Measurements from ENCODE around the gene TGFB3.

TGFB3 gene

GRCh38 chr14:75979071-75979571, 2.7 kb downstream of the TGFB3 start:
- Mint-ChIP-seq H3K4me1 (ENCODE audit: low read depth) (peaks cover 42% of the 10 kb centered on the region), H3K9me3 (no peaks in the 10 kb centered on the region), H3K27ac (no peak overlapping the region), H3K36me3 (ENCODE audit: low read depth) (no peaks in the 10 kb centered on the region), H3K27me3 (no peaks in the 10 kb centered on the region), H3K4me3 (peak overlapping the region; percentile 48)

- Mint-ChIP-seq H3K4me1 (ENCODE audit: low read depth) (peaks cover 42% of the 10 kb centered on the region), H3K9me3 (no peaks in the 10 kb centered on the region), H3K36me3 (ENCODE audit: low read depth) (no peaks in the 10 kb centered on the region), H3K27me3 (no peaks in the 10 kb centered on the region), H3K27ac (no peak overlapping the region), H3K4me3 (no peak overlapping the region)
Observed at GRCh38 chr14:75978249-75978731, 3.5 kb downstream of the TGFB3 start.

GRCh38 chr14:75977582-75977943, 4.2 kb downstream of the TGFB3 start:
- H3K4me1 Mint-ChIP-seq (ENCODE audit: low read depth) = peaks cover 36% of the 10 kb centered on the region
- H3K9me3 Mint-ChIP-seq = no peaks in the 10 kb centered on the region
- H3K36me3 Mint-ChIP-seq (ENCODE audit: low read depth) = no peaks in the 10 kb centered on the region
- H3K27me3 Mint-ChIP-seq = no peaks in the 10 kb centered on the region
- no peak overlapping the region for H3K27ac Mint-ChIP-seq
- H3K4me3 Mint-ChIP-seq = no peak overlapping the region

- no peaks in the 10 kb centered on the region for H3K9me3 Mint-ChIP-seq
- H3K36me3 Mint-ChIP-seq (ENCODE audit: low read depth) = no peaks in the 10 kb centered on the region
- no peaks in the 10 kb centered on the region for H3K27me3 Mint-ChIP-seq
- no peak overlapping the region for H3K4me3 Mint-ChIP-seq
- no peak overlapping the region for H3K27ac Mint-ChIP-seq
- peaks cover 36% of the 10 kb centered on the region for H3K4me1 Mint-ChIP-seq (ENCODE audit: low read depth)
Observed at GRCh38 chr14:75976826-75977581, 4.8 kb downstream of the TGFB3 start.

- Mint-ChIP-seq H3K27me3 (no peaks in the 10 kb centered on the region), H3K4me3 (no peak overlapping the region), H3K27ac (no peak overlapping the region), H3K36me3 (ENCODE audit: low read depth) (no peaks in the 10 kb centered on the region), H3K9me3 (no peaks in the 10 kb centered on the region), H3K4me1 (ENCODE audit: low read depth) (no peaks in the 10 kb centered on the region)
Observed at GRCh38 chr14:75972801-75973421, 8.9 kb downstream of the TGFB3 start.

GRCh38 chr14:75971509-75971908, 10.3 kb downstream of the TGFB3 start:
- Mint-ChIP-seq H3K36me3 (ENCODE audit: low read depth) (peaks cover under 1% of the 10 kb centered on the region), H3K27me3 (no peaks in the 10 kb centered on the region), H3K4me3 (no peak overlapping the region)

GRCh38 chr14:75970989-75971388, 10.8 kb downstream of the TGFB3 start:
- Mint-ChIP-seq H3K27me3 (no peaks in the 10 kb centered on the region), H3K36me3 (ENCODE audit: low read depth) (peaks cover 6% of the 10 kb centered on the region), H3K9me3 (no peaks in the 10 kb centered on the region), H3K27ac (no peak overlapping the region), H3K4me1 (ENCODE audit: low read depth) (no peaks in the 10 kb centered on the region), H3K4me3 (no peak overlapping the region)

More at GRCh38 chr14:75971509-75971908, 10.3 kb downstream of the TGFB3 start:
- Mint-ChIP-seq H3K9me3 (no peaks in the 10 kb centered on the region), H3K27ac (no peak overlapping the region), H3K4me1 (ENCODE audit: low read depth) (no peaks in the 10 kb centered on the region)

- H3K27ac Mint-ChIP-seq = no peak overlapping the region
- peaks cover 13% of the 10 kb centered on the region for H3K36me3 Mint-ChIP-seq (ENCODE audit: low read depth)
- no peaks in the 10 kb centered on the region for H3K27me3 Mint-ChIP-seq
- no peaks in the 10 kb centered on the region for H3K9me3 Mint-ChIP-seq
- H3K4me3 Mint-ChIP-seq = no peak overlapping the region
- no peaks in the 10 kb centered on the region for H3K4me1 Mint-ChIP-seq (ENCODE audit: low read depth)
Observed at GRCh38 chr14:75969891-75970290, 11.9 kb downstream of the TGFB3 start.

GRCh38 chr14:75969126-75969525, 12.7 kb downstream of the TGFB3 start:
- Mint-ChIP-seq H3K9me3 (no peaks in the 10 kb centered on the region), H3K4me1 (ENCODE audit: low read depth) (no peaks in the 10 kb centered on the region), H3K27ac (no peak overlapping the region), H3K27me3 (no peaks in the 10 kb centered on the region), H3K4me3 (no peak overlapping the region), H3K36me3 (ENCODE audit: low read depth) (peaks cover 13% of the 10 kb centered on the region)

GRCh38 chr14:75968456-75968855, 13.3 kb downstream of the TGFB3 start:
- Mint-ChIP-seq H3K4me1 (ENCODE audit: low read depth) (no peaks in the 10 kb centered on the region), H3K4me3 (no peak overlapping the region), H3K27me3 (no peaks in the 10 kb centered on the region), H3K9me3 (no peaks in the 10 kb centered on the region), H3K27ac (no peak overlapping the region), H3K36me3 (ENCODE audit: low read depth) (peaks cover 13% of the 10 kb centered on the region)

GRCh38 chr14:75967866-75968265, 13.9 kb downstream of the TGFB3 start:
- H3K4me1 Mint-ChIP-seq (ENCODE audit: low read depth) = no peaks in the 10 kb centered on the region
- H3K4me3 Mint-ChIP-seq = no peak overlapping the region
- no peak overlapping the region for H3K27ac Mint-ChIP-seq
- no peaks in the 10 kb centered on the region for H3K27me3 Mint-ChIP-seq
- no peaks in the 10 kb centered on the region for H3K9me3 Mint-ChIP-seq
- peaks cover 13% of the 10 kb centered on the region for H3K36me3 Mint-ChIP-seq (ENCODE audit: low read depth)

- no peak overlapping the region for H3K4me3 Mint-ChIP-seq
Observed at GRCh38 chr14:75961662-75962061, 20.1 kb downstream of the TGFB3 start.

GRCh38 chr14:75960231-75960630, 21.6 kb downstream of the TGFB3 start:
- Mint-ChIP-seq H3K4me1 (ENCODE audit: low read depth) (peaks cover 5% of the 10 kb centered on the region), H3K4me3 (no peak overlapping the region), H3K9me3 (no peaks in the 10 kb centered on the region), H3K27me3 (no peaks in the 10 kb centered on the region), H3K27ac (no peak overlapping the region), H3K36me3 (ENCODE audit: low read depth) (no peaks in the 10 kb centered on the region)

More at GRCh38 chr14:75961662-75962061, 20.1 kb downstream of the TGFB3 start:
- H3K9me3 Mint-ChIP-seq = no peaks in the 10 kb centered on the region
- no peak overlapping the region for H3K27ac Mint-ChIP-seq
- H3K4me1 Mint-ChIP-seq (ENCODE audit: low read depth) = peaks cover 5% of the 10 kb centered on the region
- peaks cover 13% of the 10 kb centered on the region for H3K36me3 Mint-ChIP-seq (ENCODE audit: low read depth)
- no peaks in the 10 kb centered on the region for H3K27me3 Mint-ChIP-seq

- H3K4me3 Mint-ChIP-seq = no peak overlapping the region
- no peaks in the 10 kb centered on the region for H3K36me3 Mint-ChIP-seq (ENCODE audit: low read depth)
- no peaks in the 10 kb centered on the region for H3K9me3 Mint-ChIP-seq
- H3K27me3 Mint-ChIP-seq = no peaks in the 10 kb centered on the region
- peaks cover 5% of the 10 kb centered on the region for H3K4me1 Mint-ChIP-seq (ENCODE audit: low read depth)
- H3K27ac Mint-ChIP-seq = no peak overlapping the region
Observed at GRCh38 chr14:75959031-75959430, 22.8 kb downstream of the TGFB3 start.

GRCh38 chr14:75952489-75952888, 29.3 kb downstream of the TGFB3 start:
- Mint-ChIP-seq H3K27me3 (no peaks in the 10 kb centered on the region), H3K36me3 (ENCODE audit: low read depth) (peaks cover 10% of the 10 kb centered on the region), H3K9me3 (peaks cover 8% of the 10 kb centered on the region), H3K27ac (no peak overlapping the region), H3K4me3 (no peak overlapping the region), H3K4me1 (ENCODE audit: low read depth) (no peaks in the 10 kb centered on the region)

Data from stimulated activated naive CD8-positive, alpha-beta T cell treated with anti-CD3 and anti-CD28 coated beads, Interleukin-15, Interleukin-2, amounts not matched to agents 100 ng/mL and 50 ng/mL, for 24 hours (primary cell).